Measurements from ENCODE around the gene ACAD10. TPM values are rescaled to one million over a fixed set of nuclear protein-coding genes. Genes with fewer than 3 reads are reported as not detected.
"Not testable (repeated sequence)": the region's sequence is repeated elsewhere in the genome, so short reads cannot be mapped to it uniquely, and the experiment has no call there.

The ACAD10 gene
- total RNA-seq, 4 donors from 2014 or later = 8.8 to 21.6 (median 16.8) TPM

DNA sequence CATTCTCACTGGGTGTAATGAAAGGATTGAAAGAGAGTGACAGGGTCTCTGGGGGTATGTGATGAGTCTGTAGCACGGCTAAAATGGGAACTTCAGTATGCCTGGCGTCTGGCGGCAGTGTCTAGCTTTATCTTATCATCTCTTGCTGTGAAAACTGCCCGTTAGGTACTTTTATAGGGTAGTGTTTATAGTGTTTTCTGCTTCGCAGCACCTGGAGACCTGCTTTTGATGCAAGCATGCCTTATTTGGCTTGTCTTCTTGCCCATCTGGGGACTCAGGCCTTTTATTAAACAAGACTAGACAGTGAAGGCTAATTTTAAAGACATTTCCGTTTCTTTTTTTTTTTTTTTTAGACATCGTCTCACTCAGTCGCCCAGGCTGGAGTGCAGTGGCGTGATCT, 44.6 kb downstream of the ACAD10 start:
- Histone ChIP-seq H3K4me3 (no peak overlapping the region), H3K36me3 (peaks cover 24 to 96% (median 83%) of the 10 kb centered on the region in 4 donors), H3K4me1 (no peaks in the 10 kb centered on the region), H3K27ac (replicated peaks in 1 of 4) (no peak overlapping the region), H3K27me3 (no peaks in the 10 kb centered on the region), H3K9me3 (no peaks in the 10 kb centered on the region)
- WGBS = 89% methylated on average over 9 of the region's 9 CpGs
- TF ChIP-seq, protein P1, sequence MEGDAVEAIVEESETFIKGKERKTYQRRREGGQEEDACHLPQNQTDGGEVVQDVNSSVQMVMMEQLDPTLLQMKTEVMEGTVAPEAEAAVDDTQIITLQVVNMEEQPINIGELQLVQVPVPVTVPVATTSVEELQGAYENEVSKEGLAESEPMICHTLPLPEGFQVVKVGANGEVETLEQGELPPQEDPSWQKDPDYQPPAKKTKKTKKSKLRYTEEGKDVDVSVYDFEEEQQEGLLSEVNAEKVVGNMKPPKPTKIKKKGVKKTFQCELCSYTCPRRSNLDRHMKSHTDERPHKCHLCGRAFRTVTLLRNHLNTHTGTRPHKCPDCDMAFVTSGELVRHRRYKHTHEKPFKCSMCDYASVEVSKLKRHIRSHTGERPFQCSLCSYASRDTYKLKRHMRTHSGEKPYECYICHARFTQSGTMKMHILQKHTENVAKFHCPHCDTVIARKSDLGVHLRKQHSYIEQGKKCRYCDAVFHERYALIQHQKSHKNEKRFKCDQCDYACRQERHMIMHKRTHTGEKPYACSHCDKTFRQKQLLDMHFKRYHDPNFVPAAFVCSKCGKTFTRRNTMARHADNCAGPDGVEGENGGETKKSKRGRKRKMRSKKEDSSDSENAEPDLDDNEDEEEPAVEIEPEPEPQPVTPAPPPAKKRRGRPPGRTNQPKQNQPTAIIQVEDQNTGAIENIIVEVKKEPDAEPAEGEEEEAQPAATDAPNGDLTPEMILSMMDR (IDR thresholded peaks at IDR 0.05) = no peak
- no peak for TF ChIP-seq POLR2A (IDR thresholded peaks at IDR 0.05; ENCODE audit: low read depth)
- TF ChIP-seq POLR2AphosphoS5 (IDR thresholded peaks at IDR 0.05) = no peak
- TF ChIP-seq EP300 (IDR thresholded peaks at IDR 0.05) = no peak
- DNase-seq (ENCODE audit: extremely low spot score) = no peak
- intact Hi-C loops (cut with DNase I) = no loop called here

DNA sequence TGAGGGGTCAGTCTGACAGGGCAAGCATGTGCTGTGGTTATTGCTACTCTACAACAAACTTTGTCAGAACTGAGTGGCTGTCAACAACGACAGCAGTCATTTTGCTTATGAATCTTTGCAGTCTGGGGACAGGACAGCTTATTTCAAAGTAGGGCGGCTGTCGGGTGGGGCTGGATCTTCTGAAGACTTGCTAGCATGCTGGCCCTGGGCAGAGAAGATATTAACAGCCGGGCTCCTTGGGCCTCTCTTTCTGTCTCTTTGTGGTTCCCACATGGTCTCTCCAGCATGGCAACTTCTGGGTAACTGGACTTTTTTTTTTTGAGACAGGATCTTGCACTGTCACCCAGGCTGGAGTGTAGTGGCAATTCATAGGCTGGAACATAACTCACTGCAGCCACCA, 46.9 kb downstream of the ACAD10 start:
- H3K4me1 ChIP-seq = no peaks in the 10 kb centered on the region
- intact Hi-C loops (cut with DNase I) = no loop called here
- H3K4me3 ChIP-seq = no peak overlapping the region
- no peaks in the 10 kb centered on the region for H3K27me3 ChIP-seq
- 81% methylated on average over 4 of the region's 4 CpGs for WGBS
- H3K9me3 ChIP-seq = no peaks in the 10 kb centered on the region
- peaks cover 28 to 96% (median 83%) of the 10 kb centered on the region in 4 donors for H3K36me3 ChIP-seq
- no peak overlapping the region for H3K27ac ChIP-seq (replicated peaks in 1 of 4)
- TF ChIP-seq POLR2AphosphoS5 (IDR thresholded peaks at IDR 0.05) = no peak
- TF ChIP-seq EP300 (IDR thresholded peaks at IDR 0.05) = no peak
- TF ChIP-seq POLR2A (IDR thresholded peaks at IDR 0.05; ENCODE audit: low read depth) = no peak
- TF ChIP-seq, protein P1 (IDR thresholded peaks at IDR 0.05) = no peak
- DNase-seq (ENCODE audit: extremely low spot score) = no peak

DNA sequence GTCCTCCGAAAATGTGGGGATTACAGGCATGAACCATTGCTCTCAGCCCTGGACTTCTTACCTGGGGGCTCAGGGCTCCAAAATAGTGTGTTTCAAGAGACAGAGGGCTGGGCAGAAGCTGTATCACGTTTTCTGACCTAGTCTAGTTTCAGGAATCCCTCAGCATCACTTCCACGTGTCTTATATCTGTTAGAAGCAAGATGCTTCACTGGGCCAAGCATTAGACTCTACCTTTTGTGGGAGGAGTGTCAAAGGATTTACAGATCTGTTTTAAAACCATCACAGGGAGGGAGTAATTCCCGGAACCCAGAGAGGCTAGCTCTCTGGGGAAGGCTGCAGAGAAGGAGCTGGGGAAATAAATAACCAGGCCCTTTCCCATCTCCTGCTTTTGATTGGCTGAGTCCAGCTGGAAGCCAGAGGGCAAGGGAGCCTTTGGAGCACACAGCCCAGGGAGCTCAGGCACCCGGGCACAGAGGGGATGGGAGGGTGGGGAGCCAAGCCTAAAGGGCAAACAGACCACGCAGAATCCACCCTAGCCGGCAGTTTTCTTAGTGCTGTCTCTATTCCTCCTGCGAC, 47.6 kb downstream of the ACAD10 start:
- 75% methylated on average over 6 of the region's 8 CpGs for WGBS
- Histone ChIP-seq H3K36me3 (peaks cover 28 to 97% (median 83%) of the 10 kb centered on the region in 4 donors), H3K4me3 (no peak overlapping the region), H3K9me3 (no peaks in the 10 kb centered on the region), H3K4me1 (no peaks in the 10 kb centered on the region), H3K27ac (replicated peaks in 1 of 4) (no peak overlapping the region), H3K27me3 (no peaks in the 10 kb centered on the region)
- peak; percentile 55 for DNase-seq (ENCODE audit: extremely low spot score)
- intact Hi-C loops (cut with DNase I) = no loop called here
- TF ChIP-seq, protein P1 (IDR thresholded peaks at IDR 0.05) = no peak
- TF ChIP-seq EP300 (IDR thresholded peaks at IDR 0.05) = no peak
- no peak for TF ChIP-seq POLR2AphosphoS5 (IDR thresholded peaks at IDR 0.05)
- TF ChIP-seq POLR2A (IDR thresholded peaks at IDR 0.05; ENCODE audit: low read depth) = no peak

DNA sequence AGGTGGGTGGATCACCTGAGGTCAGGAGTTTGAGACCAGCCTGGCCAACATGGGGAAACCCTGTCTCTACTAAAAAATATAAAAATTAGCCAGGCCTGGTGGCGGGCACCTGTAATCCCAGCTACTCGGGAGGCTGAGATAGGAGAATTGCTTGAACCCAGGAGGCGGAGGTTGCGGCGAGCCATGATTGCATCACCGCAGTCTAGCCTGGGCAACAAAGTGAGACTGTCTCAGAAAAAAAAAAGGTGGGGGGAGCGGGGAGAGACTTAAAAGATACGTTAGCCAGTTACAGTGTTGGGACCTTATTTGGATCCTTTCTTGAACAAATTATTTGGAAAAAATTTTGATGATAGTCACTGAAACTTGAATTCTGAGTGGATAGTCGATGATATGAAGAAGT, 53.7 kb downstream of the ACAD10 start:
- intact Hi-C loops (cut with DNase I); H3K4me3 ChIP-seq; H3K27me3 ChIP-seq; H3K9me3 ChIP-seq; DNase-seq (ENCODE audit: extremely low spot score): not testable (repeated sequence)
- H3K36me3 ChIP-seq = peaks cover 14 to 60% (median 42%) of the 10 kb centered on the region in 4 donors
- 96% methylated on average over 9 of the region's 9 CpGs for WGBS
- H3K4me1 ChIP-seq = peaks cover 7 to 27% (median 21%) of the 10 kb centered on the region in 4 donors
- peak overlapping the region in 3 of 4 donors; percentile 14 to 64 (median 62) for H3K27ac ChIP-seq (replicated peaks in 1 of 4)

DNA sequence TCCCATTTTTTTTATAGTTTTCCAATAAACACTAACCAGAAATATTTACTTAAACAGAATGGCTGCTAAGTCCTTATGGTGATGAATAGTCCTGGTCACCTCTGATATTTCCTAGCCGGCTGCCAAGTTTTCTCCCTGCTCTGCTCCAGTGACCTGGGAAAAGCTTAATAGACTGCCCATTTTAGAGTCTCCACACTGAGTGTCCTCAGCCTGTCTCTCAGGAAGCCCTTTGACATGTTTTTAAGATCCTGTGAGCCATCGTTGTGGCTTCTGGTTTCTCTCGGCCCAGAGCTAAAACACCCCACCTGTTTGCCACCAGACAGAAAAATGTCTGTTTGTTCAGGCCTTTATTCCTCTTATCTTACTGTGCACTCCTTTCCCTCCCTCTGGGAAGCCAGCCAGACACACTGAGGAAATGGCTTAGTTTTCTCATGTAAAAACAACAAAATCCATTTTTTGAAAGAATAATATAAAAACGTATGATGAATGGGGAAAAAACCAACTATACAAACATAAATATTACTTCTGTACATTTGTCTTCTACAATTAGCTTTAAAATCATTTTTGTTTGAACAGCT, 55.5 kb downstream of the ACAD10 start:
- Histone ChIP-seq H3K9me3 (no peaks in the 10 kb centered on the region), H3K36me3 (peaks cover 16 to 59% (median 42%) of the 10 kb centered on the region in 4 donors), H3K27me3 (no peaks in the 10 kb centered on the region), H3K4me3 (no peak overlapping the region), H3K27ac (replicated peaks in 1 of 4) (peak overlapping the region; percentile 62 to 71 (median 66)), H3K4me1 (peaks cover 7 to 27% (median 21%) of the 10 kb centered on the region in 4 donors)
- TF ChIP-seq EP300 (IDR thresholded peaks at IDR 0.05) (no peak), POLR2AphosphoS5 (IDR thresholded peaks at IDR 0.05) (no peak), POLR2A (IDR thresholded peaks at IDR 0.05; ENCODE audit: low read depth) (no peak)
- TF ChIP-seq, protein P1 (IDR thresholded peaks at IDR 0.05) = no peak
- intact Hi-C loops (cut with DNase I) = no loop called here
- WGBS = 32% methylated on average over 4 of the region's 4 CpGs
- no peak for DNase-seq (ENCODE audit: extremely low spot score)
